ENCODE results near the gene HS3ST1.

The HS3ST1 gene

DNA sequence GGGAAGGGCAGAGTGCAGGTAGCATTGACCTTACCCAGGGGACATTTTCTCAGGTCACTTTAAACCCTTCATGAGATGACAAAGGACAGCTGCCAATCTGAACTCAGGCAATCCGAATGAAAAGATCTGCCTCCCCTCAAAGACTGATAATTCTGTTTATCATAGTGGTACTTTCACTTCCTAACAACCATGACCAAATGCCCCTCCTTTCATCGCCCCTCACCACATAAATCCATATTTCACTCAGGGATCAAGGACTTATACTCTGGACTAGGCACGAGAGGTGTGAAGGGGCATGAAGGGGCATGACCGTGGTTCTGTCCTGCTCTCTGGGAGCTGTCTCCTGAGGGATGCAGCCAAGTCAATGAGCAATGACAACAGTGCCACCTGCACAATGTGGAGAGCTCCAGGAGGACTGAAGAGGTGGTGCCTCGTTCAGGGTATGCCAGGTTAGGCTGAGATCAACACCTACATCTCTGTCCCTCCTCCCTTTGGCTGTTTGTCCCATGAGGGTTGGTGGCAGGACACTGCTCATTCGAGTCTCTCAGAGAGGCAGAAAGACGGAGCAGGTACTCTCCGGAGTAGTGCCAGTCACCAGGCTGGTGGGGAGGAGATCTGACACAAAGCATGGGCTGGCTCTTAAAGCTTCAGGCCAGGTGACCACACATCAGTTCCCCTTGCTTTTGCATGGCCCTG, 12.5 kb downstream of the HS3ST1 start:
- no peak for TF ChIP-seq POLR2A (IDR thresholded peaks at IDR 0.05; ENCODE audit: low read depth, low read length)
- no peak for TF ChIP-seq PAX5 (IDR thresholded peaks at IDR 0.05; ENCODE audit: insufficient read depth, low read length, severe bottlenecking)
- TF ChIP-seq POU2F2 (IDR thresholded peaks at IDR 0.05; ENCODE audit: low read depth, low read length), result 0 out of 2 replicates have a peak, but pooled peaks have one; percentile 19
- peak; percentile 83 for TF ChIP-seq SPI1 (IDR thresholded peaks at IDR 0.05; ENCODE audit: low read depth, low read length)
- no peak for DNase-seq (ENCODE audit: insufficient read length, low spot score)
- peak; percentile 60 for FAIRE-seq

DNA sequence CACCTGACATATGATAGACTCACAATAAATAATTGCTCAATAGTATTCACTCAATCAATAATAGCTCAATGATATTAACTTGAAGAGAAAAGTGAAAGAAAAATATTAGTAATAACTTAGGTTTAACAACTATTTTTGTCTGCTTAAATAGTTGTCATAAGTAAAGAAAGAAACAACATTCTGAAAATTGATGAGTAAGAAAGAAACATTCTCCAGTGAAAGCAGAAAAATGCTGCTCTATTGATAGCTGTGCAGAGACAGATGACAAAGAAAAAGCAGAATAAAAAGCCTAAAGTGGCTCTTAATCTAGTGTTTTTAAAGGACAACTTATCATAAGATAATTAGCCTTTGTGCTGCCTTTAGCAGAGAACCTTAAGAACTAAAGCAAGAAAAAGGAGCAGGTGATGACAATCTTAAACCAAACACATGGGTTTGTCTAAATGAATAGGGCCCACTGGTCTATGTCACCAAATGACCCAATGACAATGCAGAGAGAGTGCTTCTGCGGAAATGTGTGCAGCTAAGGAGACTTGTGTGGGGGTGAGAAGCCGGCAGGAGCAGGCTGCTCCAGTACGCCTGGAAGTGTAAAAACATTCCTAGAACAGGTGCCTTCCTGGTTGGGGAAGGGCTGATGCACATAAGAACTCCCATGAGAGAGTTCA, 13.2 kb downstream of the HS3ST1 start:
- FAIRE-seq, result peak; percentile 80
- no peak for TF ChIP-seq SPI1 (IDR thresholded peaks at IDR 0.05; ENCODE audit: low read depth, low read length)
- no peak for TF ChIP-seq POLR2A (IDR thresholded peaks at IDR 0.05; ENCODE audit: low read depth, low read length)
- TF ChIP-seq TAF1 (IDR thresholded peaks at IDR 0.05; ENCODE audit: low read depth, low read length), result no peak
- no peak for TF ChIP-seq POU2F2 (IDR thresholded peaks at IDR 0.05; ENCODE audit: low read depth, low read length)
- no peak for TF ChIP-seq POLR2AphosphoS5 (IDR thresholded peaks at IDR 0.05; ENCODE audit: low read depth, low read length)
- TF ChIP-seq PAX5 (IDR thresholded peaks at IDR 0.05; ENCODE audit: insufficient read depth, low read length, severe bottlenecking), result no peak
- no peak for DNase-seq (ENCODE audit: insufficient read length, low spot score)

DNA sequence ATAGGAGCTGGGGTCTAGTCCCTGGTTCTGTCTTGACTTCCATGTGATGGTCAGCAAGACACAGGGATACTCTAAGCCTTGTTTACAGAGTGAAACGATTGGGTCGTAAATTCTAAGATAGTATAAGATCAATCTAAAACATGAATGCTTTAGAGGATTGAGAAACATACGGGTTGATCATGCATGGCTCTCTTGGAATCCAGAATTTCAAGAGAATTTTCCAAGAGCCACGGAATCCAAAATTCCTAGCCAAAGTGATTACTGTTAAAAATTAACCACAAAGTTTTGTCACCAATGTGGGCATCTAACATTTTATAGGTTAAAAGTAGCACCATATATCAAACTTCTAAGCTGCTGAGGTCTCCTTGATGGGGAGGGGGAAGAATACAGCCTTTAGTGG, 16.5 kb downstream of the HS3ST1 start:
- FAIRE-seq, result no peak
- no peak for TF ChIP-seq POU2F2 (IDR thresholded peaks at IDR 0.05; ENCODE audit: low read depth, low read length)
- no peak for TF ChIP-seq SPI1 (IDR thresholded peaks at IDR 0.05; ENCODE audit: low read depth, low read length)
- no peak for TF ChIP-seq PAX5 (IDR thresholded peaks at IDR 0.05; ENCODE audit: insufficient read depth, low read length, severe bottlenecking)
- no peak for DNase-seq (ENCODE audit: insufficient read length, low spot score)

DNA sequence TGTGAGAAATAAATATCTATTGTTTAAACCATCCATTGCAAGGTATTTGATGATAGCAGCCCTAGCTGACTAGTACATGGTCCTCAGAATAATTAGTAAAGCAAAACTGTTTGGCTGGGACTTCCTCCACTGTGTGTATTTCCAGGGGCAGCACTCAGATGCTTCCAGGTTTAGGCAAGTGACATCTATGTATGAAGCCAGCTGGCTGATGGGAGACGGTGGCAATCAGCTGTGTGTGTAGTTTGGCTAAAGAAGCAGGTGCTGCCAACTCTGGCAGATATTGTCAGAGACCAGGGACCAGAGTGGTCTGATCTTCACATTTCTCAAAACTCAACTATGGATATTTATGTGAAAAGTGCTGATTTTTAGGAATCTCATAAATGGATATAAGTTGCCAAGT, 19.1 kb downstream of the HS3ST1 start:
- FAIRE-seq (no peak), DNase-seq (ENCODE audit: insufficient read length, low spot score) (no peak)
- TF ChIP-seq POLR2AphosphoS5 (IDR thresholded peaks at IDR 0.05; ENCODE audit: low read depth, low read length), result no peak
- TF ChIP-seq SPI1 (IDR thresholded peaks at IDR 0.05; ENCODE audit: low read depth, low read length), result no peak
- TF ChIP-seq TAF1 (IDR thresholded peaks at IDR 0.05; ENCODE audit: low read depth, low read length), result no peak
- TF ChIP-seq POU2F2 (IDR thresholded peaks at IDR 0.05; ENCODE audit: low read depth, low read length), result no peak
- no peak for TF ChIP-seq PAX5 (IDR thresholded peaks at IDR 0.05; ENCODE audit: insufficient read depth, low read length, severe bottlenecking)
- TF ChIP-seq POLR2A (IDR thresholded peaks at IDR 0.05; ENCODE audit: low read depth, low read length), result no peak

DNA sequence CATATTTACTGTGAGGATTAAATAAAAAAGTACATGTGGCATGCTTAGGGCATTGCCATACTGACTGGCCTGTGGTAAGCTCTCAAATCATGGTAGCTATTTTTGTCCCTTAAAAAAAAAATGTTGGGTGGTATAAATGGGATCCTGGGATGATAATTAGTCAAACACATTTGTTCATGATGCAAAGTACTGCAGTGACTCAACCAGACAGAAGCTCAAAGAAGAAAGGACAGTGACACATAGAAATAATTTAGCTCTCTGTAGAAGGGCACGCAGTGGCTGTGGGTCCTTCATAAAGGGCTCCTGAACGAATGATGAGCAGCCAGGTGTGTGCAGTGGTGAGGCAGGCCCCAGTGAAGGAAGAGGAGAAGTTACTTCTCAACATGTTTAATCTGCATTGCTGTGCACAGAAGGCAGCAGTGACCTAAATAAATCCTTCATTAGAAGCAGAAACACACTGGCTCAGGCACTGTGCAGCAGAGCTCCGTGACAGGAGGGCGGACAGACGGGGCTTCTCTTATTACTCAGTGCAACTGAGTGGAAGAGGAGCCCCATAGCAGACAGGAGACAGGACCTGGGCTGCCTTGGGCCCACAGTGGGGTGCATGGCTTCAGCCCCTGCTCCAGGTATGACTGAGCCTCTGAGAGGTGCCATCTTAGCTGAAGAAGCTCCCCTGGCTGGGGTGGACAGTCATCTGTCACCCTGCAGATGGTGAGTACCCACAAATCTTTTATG, 20.3 kb downstream of the HS3ST1 start:
- FAIRE-seq, result no peak
- no peak for TF ChIP-seq PAX5 (IDR thresholded peaks at IDR 0.05; ENCODE audit: insufficient read depth, low read length, severe bottlenecking)
- TF ChIP-seq SPI1 (IDR thresholded peaks at IDR 0.05; ENCODE audit: low read depth, low read length), result no peak
- no peak for TF ChIP-seq TAF1 (IDR thresholded peaks at IDR 0.05; ENCODE audit: low read depth, low read length)
- TF ChIP-seq POLR2AphosphoS5 (IDR thresholded peaks at IDR 0.05; ENCODE audit: low read depth, low read length), result no peak
- TF ChIP-seq POU2F2 (IDR thresholded peaks at IDR 0.05; ENCODE audit: low read depth, low read length), result no peak
- DNase-seq (ENCODE audit: insufficient read length, low spot score), result no peak

DNA sequence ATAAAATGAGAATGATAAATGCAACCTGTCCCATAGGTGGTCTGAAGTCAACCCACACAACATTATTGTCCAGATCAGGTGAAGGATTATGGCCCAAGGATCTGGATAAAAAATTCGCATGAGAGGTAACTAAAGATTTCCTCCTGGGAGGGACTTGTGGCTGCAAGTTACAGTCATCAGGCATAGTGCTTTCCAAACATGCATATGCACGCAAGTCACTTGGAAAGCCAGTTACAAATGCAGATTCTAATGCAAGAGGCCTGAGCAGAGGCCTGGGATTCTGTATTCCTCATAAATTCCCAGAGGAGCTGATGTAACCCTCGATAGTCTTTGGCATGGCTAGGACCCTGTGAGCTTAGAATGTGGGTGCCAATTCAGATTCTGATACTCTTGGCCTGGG, 21.1 kb downstream of the HS3ST1 start:
- no peak for FAIRE-seq
- TF ChIP-seq POU2F2 (IDR thresholded peaks at IDR 0.05; ENCODE audit: low read depth, low read length) (no peak), POLR2A (IDR thresholded peaks at IDR 0.05; ENCODE audit: low read depth, low read length) (no peak), PAX5 (IDR thresholded peaks at IDR 0.05; ENCODE audit: insufficient read depth, low read length, severe bottlenecking) (no peak), SPI1 (IDR thresholded peaks at IDR 0.05; ENCODE audit: low read depth, low read length) (no peak), TAF1 (IDR thresholded peaks at IDR 0.05; ENCODE audit: low read depth, low read length) (no peak), POLR2AphosphoS5 (IDR thresholded peaks at IDR 0.05; ENCODE audit: low read depth, low read length) (no peak)

DNA sequence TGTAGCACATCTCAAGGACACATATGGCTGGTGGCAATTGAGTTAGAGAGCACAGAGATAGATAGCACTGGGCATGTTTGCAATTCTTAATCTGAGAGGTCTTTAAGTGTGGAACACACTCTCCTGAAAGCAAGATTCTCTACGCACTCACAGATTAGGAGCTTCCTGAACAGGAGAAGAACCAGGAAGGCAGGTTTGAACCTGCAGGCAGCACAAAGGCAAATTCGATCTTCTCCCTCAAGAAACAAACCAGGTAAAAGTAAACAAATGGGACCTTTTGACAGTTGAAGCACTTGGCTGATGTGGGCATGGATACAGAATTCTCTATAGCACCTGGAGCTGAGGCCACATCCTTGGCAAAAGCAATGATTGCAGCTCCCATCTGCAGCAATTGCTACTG, 24.3 kb downstream of the HS3ST1 start:
- TF ChIP-seq POLR2A (IDR thresholded peaks at IDR 0.05; ENCODE audit: low read depth, low read length), result no peak
- TF ChIP-seq POLR2AphosphoS5 (IDR thresholded peaks at IDR 0.05; ENCODE audit: low read depth, low read length), result no peak
- TF ChIP-seq SPI1 (IDR thresholded peaks at IDR 0.05; ENCODE audit: low read depth, low read length), result no peak
- no peak for TF ChIP-seq PAX5 (IDR thresholded peaks at IDR 0.05; ENCODE audit: insufficient read depth, low read length, severe bottlenecking)
- no peak for TF ChIP-seq POU2F2 (IDR thresholded peaks at IDR 0.05; ENCODE audit: low read depth, low read length)
- no peak for TF ChIP-seq TAF1 (IDR thresholded peaks at IDR 0.05; ENCODE audit: low read depth, low read length)
- no peak for DNase-seq (ENCODE audit: insufficient read length, low spot score)
- peak; percentile 48 for FAIRE-seq

More for the DNA sequence above, 21.1 kb downstream of the HS3ST1 start:
- no peak for DNase-seq (ENCODE audit: insufficient read length, low spot score)

DNA sequence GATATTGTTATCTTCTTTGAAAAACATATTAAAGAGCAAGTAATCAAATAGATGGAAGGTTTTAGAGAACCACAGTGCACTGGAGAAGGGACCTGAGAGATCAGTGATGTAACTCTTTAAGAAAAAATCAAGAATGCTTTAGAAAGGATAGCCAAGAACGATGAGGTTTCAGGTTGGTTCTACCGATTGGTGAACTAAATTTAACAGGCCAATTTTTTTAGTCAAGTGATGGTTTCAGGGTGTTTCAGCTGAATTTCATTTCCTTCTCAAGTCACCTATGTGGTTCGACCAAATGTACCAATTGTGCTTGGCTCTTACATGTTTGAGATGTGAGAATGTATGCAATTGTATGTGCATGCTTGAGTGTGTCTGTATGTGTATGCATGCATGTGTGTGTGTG, 26.5 kb downstream of the HS3ST1 start:
- peak; percentile 95 for FAIRE-seq

DNA sequence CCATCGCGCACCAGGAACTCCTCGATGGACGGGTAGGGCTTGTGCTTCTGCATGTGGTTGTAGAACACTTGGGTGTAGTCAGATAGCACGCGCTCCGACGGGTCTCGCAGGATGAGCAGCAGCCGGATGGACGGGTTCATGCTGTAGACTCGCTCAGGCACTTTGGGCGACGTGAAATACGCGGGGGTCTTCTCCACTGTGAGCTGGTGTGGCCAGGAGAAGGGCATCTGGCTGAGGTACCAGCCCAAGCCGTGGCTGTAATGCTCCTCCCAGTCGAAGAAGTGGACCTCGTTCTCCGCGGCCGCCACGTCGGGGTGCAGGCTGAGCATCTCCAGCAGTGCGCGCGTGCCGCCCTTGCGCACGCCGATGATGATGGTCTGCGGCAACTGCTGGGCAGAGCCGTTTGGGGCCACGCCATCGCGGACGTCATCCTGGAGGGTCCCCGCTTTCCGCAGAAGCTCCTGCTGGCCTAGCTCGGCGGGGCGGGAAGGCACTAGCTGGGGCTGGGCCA, 29.2 kb downstream of the HS3ST1 start:
- TF ChIP-seq PAX5 (IDR thresholded peaks at IDR 0.05; ENCODE audit: insufficient read depth, low read length, severe bottlenecking) (no peak), TAF1 (IDR thresholded peaks at IDR 0.05; ENCODE audit: low read depth, low read length) (no peak), POLR2A (IDR thresholded peaks at IDR 0.05; ENCODE audit: low read depth, low read length) (no peak), POU2F2 (IDR thresholded peaks at IDR 0.05; ENCODE audit: low read depth, low read length) (no peak)
- FAIRE-seq, result no peak
- no peak for DNase-seq (ENCODE audit: insufficient read length, low spot score)

More for the DNA sequence above, 26.5 kb downstream of the HS3ST1 start:
- DNase-seq (ENCODE audit: insufficient read length, low spot score), result no peak
- TF ChIP-seq PAX5 (IDR thresholded peaks at IDR 0.05; ENCODE audit: insufficient read depth, low read length, severe bottlenecking) (no peak), SPI1 (IDR thresholded peaks at IDR 0.05; ENCODE audit: low read depth, low read length) (no peak; the same call in 1 of the 2 replicates), POU2F2 (IDR thresholded peaks at IDR 0.05; ENCODE audit: low read depth, low read length) (no peak), TAF1 (IDR thresholded peaks at IDR 0.05; ENCODE audit: low read depth, low read length) (no peak), POLR2AphosphoS5 (IDR thresholded peaks at IDR 0.05; ENCODE audit: low read depth, low read length) (no peak), POLR2A (IDR thresholded peaks at IDR 0.05; ENCODE audit: low read depth, low read length) (no peak)

Data from GM12891 (cell line).